Mucosa of rectum (tissue), 2 donors: Measurements from ENCODE around the gene CYBC1.
A peak's percentile ranks its signal among the peaks of the same experiment; 100 is the strongest.

Experiments used
- H3K27ac ChIP-seq, 2 donors: one replicate each; pipeline ENCODE4 v1.7.0; 2013; ENCODE audit warnings: inconsistent platforms in 2 of 2, low read depth in 2 of 2, low read length in 2 of 2
- H3K27me3 ChIP-seq, 2 donors: one replicate each; pipeline ENCODE4 v1.7.0; 2013; ENCODE audit warnings: low read length in 2 of 2; ENCODE audit not compliant: control insufficient read depth in 2 of 2, insufficient read depth in 2 of 2
- H3K36me3 ChIP-seq, 2 donors: one replicate each; pipeline ENCODE4 v1.7.0; 2013; ENCODE audit warnings: low read length in 2 of 2; ENCODE audit not compliant: control insufficient read depth in 2 of 2, insufficient read depth in 2 of 2
- H3K4me1 ChIP-seq, 2 donors: one replicate each; pipeline ENCODE4 v1.7.0; 2013; ENCODE audit warnings: low read length in 2 of 2, mild to moderate bottlenecking in 1 of 2; ENCODE audit not compliant: control insufficient read depth in 2 of 2, insufficient read depth in 2 of 2
- H3K4me3 ChIP-seq, 2 donors: one replicate each; pipeline ENCODE4 v1.7.0; 2013; ENCODE audit warnings: low read length in 2 of 2
- H3K9ac ChIP-seq, 2 donors: one replicate each; pipeline ENCODE4 v1.7.0; 2013; ENCODE audit warnings: low read length in 2 of 2, low read depth in 1 of 2, mild to moderate bottlenecking in 1 of 2
- H3K9me3 ChIP-seq, 2 donors: one replicate each; pipeline ENCODE4 v1.7.0; 2013; ENCODE audit warnings: low read length in 2 of 2; ENCODE audit not compliant: control insufficient read depth in 2 of 2
- donor health status: healthy.
- donor health status: Normal muscosa, but diverticular disease.

The CYBC1 gene

DNA sequence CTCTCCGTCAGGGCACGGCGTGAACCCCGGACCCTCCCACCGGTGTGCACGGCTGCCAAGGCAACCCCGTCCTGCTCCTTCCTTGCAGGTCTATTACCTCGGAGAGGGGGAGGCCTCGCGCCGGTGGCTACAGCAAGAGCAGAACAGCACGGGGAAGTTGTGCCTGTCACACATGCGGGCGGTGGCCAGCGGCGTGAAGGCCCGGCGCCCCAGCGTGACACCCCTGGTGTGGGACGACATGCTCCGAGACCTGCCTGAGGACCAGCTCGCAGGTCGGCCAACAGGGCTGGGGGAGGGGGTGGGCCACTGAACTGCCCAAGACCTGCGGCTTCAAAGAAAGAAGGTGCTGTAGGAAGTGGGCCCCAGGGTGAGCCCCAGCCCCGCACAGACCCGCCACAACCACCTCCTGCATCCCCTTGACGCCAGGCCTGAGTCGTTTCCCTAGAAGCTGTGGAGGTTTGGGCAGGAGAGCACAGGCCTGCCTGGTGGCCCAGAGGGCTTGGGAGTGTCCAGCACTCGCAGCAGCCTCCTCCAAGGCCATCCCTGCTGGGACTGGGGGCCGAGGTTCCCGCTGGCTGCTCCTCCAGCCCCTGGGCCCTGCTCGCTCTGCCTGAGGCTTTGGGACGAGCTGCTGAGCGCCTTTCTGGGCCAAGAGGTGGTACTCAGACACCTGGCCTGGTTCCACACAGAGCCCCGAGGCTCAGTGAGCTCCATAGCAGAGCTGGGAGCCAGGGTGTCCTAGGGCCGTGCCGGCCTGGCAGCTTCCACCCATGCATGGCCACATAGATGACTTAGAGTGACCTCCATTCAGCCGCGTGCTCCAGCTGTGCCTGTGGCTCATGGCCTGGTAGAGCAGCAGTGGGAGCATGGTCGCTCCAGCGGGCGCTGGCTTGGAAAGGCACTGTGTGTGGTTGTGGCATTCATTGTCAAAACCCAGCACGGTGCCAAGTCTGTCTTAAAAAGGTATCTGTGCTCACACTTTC lies 14.7 kb downstream of the CYBC1 start:
- H3K27ac ChIP-seq = no peak overlapping the region
- H3K27me3 ChIP-seq = no peaks in the 10 kb centered on the region
- no peak overlapping the region for H3K4me3 ChIP-seq
- H3K36me3 ChIP-seq = peaks cover 4 to 10% of the 10 kb centered on the region in 2 donors
- no peaks in the 10 kb centered on the region for H3K4me1 ChIP-seq
- no peaks in the 10 kb centered on the region for H3K9me3 ChIP-seq
- H3K9ac ChIP-seq = no peak overlapping the region

DNA sequence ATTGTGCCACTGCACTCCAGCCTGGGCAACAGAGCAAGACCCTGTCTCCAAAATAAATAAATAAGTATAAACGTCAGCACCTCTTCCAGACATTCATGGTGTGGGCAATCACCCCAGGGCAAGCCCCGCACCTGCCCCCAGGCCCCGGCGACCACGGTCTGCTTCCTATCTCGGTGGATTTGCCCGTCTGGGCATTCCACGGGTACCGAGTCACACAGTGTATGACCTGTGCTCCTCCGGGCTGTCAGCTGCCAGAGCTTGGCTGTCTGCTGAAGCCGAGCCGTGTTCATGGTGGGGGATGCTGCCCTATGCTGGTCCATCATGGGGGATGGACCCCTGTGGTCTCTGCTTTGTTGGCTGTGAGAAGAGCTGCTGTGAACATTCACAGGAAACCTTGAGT lies 15.4 kb downstream of the CYBC1 start:
- H3K4me3 ChIP-seq = no peak overlapping the region
- peaks cover 4 to 10% of the 10 kb centered on the region in 2 donors for H3K36me3 ChIP-seq
- no peaks in the 10 kb centered on the region for H3K9me3 ChIP-seq
- H3K27me3 ChIP-seq = no peaks in the 10 kb centered on the region
- no peak overlapping the region for H3K27ac ChIP-seq
- H3K4me1 ChIP-seq = no peaks in the 10 kb centered on the region
- no peak overlapping the region for H3K9ac ChIP-seq

DNA sequence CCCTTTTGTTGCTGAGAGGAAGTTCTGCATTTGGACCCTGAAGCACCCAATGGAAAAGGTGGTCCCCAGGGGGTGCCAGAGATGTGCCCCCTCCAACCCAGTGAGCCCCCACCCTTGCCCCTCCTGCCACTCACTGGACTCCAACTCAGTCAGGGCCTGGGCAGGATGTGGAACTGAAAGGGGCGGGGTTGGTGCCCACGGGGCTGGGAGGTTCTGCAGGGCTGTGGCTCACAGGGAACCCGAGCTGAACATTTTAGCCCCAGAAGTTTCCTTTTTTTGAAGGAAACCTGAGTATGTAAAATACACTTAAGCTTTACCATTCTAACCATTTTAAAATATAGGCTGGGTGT lies 16.4 kb downstream of the CYBC1 start:
- H3K4me3 ChIP-seq = no peak overlapping the region
- H3K27me3 ChIP-seq = no peaks in the 10 kb centered on the region
- H3K4me1 ChIP-seq = no peaks in the 10 kb centered on the region
- peaks cover 4 to 10% of the 10 kb centered on the region in 2 donors for H3K36me3 ChIP-seq
- no peak overlapping the region for H3K27ac ChIP-seq
- no peaks in the 10 kb centered on the region for H3K9me3 ChIP-seq
- H3K9ac ChIP-seq = no peak overlapping the region

DNA sequence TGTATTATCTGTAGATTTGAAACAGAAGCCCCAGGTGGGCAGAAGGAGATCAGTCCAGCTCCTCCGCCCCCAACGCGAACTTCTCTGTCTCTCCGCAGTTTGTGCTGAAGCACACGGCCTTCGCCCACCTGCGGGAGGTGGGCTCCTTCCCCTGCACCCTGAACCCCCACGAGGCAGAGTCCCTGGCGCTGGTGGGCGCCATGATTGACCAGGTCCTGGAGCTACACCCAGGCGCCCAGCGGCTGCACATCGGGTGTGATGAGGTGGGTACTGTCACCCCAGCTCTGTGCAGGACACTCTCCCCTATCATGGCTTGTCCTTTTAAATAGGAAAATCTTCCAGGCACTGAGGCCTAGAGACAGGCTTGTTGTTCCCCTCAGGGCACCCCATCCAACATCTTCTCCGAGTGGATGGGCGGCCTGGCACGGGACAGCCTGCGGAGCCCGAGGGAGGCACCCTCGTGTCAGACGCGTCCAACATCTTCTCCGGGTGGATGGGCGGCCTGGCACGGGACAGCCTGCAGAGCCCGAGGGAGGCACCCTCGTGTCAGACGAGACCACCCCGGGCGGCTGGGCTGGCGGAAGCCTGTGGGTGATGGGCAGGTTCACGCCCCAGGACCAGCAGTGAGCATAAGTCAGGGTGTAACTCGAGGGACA lies 16.9 kb downstream of the CYBC1 start:
- H3K9ac ChIP-seq = no peak overlapping the region
- H3K36me3 ChIP-seq = peaks cover 4 to 10% of the 10 kb centered on the region in 2 donors
- H3K27ac ChIP-seq = no peak overlapping the region
- no peaks in the 10 kb centered on the region for H3K27me3 ChIP-seq
- no peak overlapping the region for H3K4me3 ChIP-seq
- H3K9me3 ChIP-seq = no peaks in the 10 kb centered on the region
- H3K4me1 ChIP-seq = no peaks in the 10 kb centered on the region

DNA sequence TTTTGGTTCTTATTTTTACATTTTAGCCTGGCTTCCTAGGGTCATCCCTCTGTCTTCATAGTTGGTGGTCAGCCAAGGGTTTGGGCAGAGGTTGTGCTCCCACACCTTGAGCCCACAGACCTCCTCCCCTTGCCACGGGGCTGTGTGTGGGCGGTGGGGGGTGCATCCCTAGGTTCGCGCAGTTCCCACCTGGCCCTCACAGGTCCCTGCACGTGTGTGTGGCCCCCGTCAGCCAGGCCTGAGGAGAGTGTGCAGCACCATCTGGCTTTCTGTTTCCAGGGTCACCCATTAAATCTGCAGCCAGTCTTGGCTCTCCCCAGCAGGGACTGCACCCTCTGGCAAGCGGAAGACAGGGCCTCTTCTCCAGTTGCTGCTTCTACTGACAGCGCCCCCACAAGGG lies 18.5 kb downstream of the CYBC1 start:
- Histone ChIP-seq H3K27ac (no peak overlapping the region), H3K9me3 (no peaks in the 10 kb centered on the region), H3K4me1 (no peaks in the 10 kb centered on the region), H3K36me3 (peaks cover 4 to 6% of the 10 kb centered on the region in 2 donors), H3K27me3 (no peaks in the 10 kb centered on the region), H3K9ac (no peak overlapping the region), H3K4me3 (no peak overlapping the region)

DNA sequence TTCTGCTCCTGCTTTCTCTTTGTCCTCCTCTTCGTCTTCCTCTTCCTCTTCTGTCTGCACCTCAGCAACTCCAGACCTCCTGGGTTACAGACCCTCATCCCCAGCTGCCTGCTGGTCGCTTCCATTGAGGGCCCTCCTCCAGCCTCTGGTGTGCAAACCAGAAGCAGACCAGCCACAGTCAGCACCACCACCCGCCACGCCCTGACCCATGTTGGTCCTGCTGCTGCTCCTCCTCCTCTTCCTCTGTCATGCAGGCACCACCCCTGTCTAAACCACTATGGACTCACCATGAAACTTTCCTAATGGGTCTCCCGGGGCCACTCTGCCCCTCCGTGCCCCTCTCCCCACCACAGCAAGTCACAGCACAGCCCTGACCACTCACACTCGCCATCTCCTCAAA lies 20.7 kb downstream of the CYBC1 start:
- Histone ChIP-seq H3K36me3 (no peaks in the 10 kb centered on the region), H3K4me3 (peak overlapping the region in 1 of 2 donors; percentile 15), H3K9me3 (no peaks in the 10 kb centered on the region), H3K27me3 (no peaks in the 10 kb centered on the region), H3K4me1 (no peaks in the 10 kb centered on the region), H3K27ac (no peak overlapping the region), H3K9ac (no peak overlapping the region)

DNA sequence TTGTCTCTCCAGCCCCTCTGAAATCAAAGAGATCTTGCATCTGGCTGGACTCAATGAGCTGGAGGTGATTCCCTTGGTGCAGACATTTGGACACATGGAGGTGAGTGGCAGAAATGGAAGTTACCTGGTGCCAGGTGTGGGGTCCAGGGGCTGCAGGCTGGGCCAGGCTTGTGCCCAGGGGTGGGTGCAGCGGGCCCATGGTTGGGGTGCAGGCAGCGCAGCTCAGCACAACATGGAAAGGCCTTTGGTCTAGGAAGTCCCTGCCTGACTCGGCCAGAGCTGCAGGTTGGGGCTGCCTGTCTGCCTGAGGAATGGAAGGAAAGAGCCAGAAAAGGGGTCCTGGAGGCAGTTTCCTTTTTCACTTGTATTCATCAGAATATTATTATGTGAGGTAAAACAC lies 22.0 kb downstream of the CYBC1 start:
- H3K4me1 ChIP-seq = no peaks in the 10 kb centered on the region
- H3K4me3 ChIP-seq = no peak overlapping the region
- H3K9me3 ChIP-seq = no peaks in the 10 kb centered on the region
- H3K27ac ChIP-seq = no peak overlapping the region
- no peaks in the 10 kb centered on the region for H3K27me3 ChIP-seq
- H3K36me3 ChIP-seq = no peaks in the 10 kb centered on the region
- no peak overlapping the region for H3K9ac ChIP-seq

DNA sequence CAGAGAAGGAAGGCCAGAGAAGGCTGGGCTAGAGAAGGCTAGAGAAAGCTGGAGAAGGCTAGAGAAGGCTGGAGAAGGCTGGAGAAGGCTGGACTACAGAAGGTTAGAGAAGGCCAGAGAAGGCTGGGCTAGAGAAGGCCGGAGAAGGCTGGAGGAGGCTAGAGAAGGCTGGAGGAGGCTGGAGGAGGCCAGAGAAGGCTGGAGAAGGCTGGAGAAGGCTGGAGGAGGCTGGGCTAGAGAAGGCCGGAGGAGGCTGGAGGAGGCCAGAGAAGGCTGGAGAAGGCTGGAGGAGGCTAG lies 25.7 kb downstream of the CYBC1 start:
- H3K9me3 ChIP-seq = no peaks in the 10 kb centered on the region
- no peak overlapping the region for H3K27ac ChIP-seq
- no peak overlapping the region for H3K9ac ChIP-seq

DNA sequence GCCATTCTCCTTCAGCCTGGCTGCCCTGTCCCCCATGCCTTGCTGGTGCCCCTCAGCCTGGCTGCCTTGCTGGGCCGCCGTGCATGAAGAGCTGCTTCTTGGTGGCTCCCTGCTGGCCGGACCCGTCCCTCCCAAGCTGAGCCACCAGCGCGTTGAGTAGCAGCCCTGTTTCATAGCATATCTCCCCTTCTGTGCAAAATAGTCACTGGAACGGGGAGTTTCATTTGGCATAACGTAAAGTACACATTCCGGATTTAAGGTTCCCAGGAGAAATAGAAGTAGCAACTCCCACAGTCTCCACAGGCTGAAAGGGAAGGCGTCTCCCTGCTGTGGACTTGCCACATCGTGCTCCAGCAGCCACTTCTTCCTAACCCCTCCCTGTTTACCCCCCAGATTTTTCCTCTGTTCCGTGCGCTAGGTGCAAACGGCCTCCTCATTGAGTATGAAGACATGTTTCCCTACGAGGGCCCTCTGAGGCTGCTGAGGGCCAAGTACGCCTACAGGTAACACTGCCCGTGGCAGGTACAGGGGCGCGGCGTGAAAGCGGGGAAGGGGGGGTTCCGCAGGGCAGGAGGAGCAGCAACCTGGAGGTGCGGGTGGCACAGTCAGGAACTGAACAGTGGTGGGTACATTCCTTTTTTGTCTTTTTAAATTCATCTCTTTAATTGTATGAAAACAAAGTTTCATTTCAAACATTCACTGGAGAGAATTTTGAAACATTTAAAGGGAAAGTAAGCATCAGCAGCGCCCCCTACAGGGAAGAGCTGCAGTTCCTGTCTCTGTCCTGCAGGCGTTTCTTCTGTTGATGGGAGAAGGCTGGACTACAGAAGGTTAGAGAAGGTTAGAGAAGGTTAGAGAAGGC lies 26.3 kb downstream of the CYBC1 start:
- no peak overlapping the region for H3K4me3 ChIP-seq
- H3K27ac ChIP-seq = no peak overlapping the region

More for the DNA sequence above, 25.7 kb downstream of the CYBC1 start:
- Histone ChIP-seq H3K36me3 (peaks cover 0 to 9% of the 10 kb centered on the region in 2 donors), H3K4me3 (no peak overlapping the region), H3K27me3 (no peaks in the 10 kb centered on the region), H3K4me1 (peaks cover 0 to under 1% of the 10 kb centered on the region in 2 donors)

DNA sequence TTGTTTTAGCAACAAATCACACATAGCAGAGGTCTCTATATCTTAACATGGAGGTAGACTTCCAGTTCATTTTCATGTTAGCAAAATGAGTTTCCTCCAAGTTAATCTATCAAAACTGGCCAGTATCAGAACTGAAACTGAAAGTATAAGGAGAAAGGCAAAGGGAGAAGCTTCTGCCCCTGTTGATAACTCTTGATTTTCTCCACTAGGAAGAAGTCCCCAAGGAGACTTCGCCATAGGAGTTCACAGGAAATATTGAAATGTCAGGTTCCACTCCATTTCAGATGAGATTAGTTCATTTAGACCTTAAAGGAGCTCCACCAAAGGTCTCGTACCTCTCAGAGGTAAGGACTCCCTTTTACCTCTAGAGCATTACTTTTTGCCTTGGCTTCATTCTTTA lies 31.0 kb downstream of the CYBC1 start:
- H3K36me3 ChIP-seq = peaks cover 0 to 9% of the 10 kb centered on the region in 2 donors
- H3K4me3 ChIP-seq = peak overlapping the region; percentile 74 to 94
- peaks cover 4 to 8% of the 10 kb centered on the region in 2 donors for H3K4me1 ChIP-seq
- peak overlapping the region in 1 of 2 donors; percentile 84 for H3K9ac ChIP-seq
- no peaks in the 10 kb centered on the region for H3K27me3 ChIP-seq
- H3K9me3 ChIP-seq = no peaks in the 10 kb centered on the region
- peak overlapping the region; percentile 42 to 94 for H3K27ac ChIP-seq

More for the DNA sequence above, 26.3 kb downstream of the CYBC1 start:
- Histone ChIP-seq H3K27me3 (no peaks in the 10 kb centered on the region), H3K36me3 (peaks cover 0 to 9% of the 10 kb centered on the region in 2 donors), H3K9me3 (no peaks in the 10 kb centered on the region), H3K4me1 (peaks cover 0 to 5% of the 10 kb centered on the region in 2 donors), H3K9ac (no peak overlapping the region)
